Activated CD4-positive, alpha-beta T cell treated with anti-CD3 and anti-CD28 coated beads, Interleukin-2, amount 50 U/mL, for 4 hours (primary cell): ENCODE measurements around the gene C20orf141.

ENCODE experiments used
- DNase-seq, 2 experiments: peaks; one replicate each; pipeline ENCODE4 v3.0.0-alpha.2; 2020

C20orf141 gene

DNA sequence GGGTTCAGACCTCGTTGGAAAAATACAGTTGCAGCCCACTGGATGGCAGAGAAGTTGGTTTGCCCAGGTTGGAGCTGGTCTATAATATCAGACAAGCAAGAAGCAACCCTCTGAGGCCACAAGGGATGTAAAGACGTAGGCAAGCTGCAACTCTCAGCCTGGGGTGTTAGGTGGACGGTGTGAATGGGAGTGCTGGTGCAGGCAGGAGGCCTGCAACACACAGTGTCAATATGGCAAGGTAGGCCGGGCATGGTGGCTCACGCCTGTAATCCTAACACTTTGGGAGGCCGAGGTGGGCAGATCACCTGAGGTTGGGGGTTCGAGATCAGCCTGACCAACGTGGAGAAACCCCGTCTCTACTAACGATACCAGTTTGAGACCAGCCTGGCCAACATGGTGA lies 36.3 kb downstream of the C20orf141 start:
- no peak for DNase-seq

- no peak for DNase-seq
Observed at GRCh38 chr20:2858591-2858990, 43.8 kb downstream of the C20orf141 start.

DNA sequence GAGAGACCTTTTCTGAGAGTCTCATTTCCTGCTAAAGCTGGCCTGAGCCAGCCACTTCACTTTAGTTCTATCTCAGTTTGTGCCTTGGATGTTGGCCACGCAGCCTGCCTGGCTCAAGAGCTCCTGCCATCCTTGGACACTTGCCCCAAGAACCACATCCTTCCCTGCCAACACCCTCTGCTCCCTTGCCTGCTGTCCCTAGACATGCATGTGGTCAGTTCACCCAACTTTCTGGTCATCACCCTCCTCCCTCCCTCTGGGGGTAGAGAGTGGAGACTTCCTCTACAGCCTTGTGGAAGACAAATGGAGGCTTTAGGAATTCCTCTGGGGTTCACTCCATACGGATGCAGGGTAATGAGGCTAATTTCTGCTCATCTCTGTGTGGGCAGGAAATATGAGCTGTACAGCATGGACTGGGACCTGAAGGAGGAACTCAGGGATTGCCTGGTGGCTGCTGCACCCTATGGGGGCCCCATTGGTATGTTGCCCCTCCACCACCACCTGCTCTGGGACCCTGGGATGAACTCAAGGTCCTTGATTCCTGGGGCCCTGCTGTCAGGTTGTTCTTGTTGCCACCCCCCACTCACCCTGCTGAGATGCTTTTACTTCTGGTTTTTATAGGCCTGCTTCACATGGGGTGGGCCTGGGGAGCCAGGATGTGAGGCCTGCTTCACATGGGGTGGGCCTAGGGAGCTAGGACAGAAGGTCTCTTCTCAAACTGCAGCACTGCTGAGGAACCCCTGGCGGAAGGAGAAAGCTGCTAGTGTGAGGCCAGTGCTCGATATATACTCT lies 44.7 kb downstream of the C20orf141 start:
- no peak for DNase-seq

DNA sequence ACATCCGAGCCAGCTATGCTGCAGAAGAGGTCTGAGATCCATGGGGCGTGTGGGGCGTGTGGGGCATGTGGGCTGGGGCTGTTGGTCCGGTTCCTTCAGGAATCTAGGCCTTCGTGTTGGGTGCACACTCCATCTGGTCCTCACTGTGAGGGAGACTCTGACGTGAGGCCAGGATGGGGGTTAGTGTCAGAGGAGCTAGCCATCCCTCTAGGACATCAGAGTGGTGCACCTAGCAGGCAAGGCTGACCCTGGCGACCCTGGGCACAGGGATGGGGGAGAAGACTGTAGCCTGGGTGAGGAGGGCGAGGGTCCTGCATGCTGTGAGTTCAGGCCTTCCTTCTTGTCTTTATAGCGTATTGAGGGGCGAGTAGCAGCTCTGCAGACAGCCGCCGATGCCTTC lies 49.8 kb downstream of the C20orf141 start:
- DNase-seq = no peak

GRCh38 chr20:2865101-2865500 lies 50.3 kb downstream of the C20orf141 start:
- DNase-seq = no peak
